Stimulated activated CD8-positive, alpha-beta memory T cell treated with anti-CD3 and anti-CD28 coated beads, Interleukin-7, amount 100 ng/mL, for 48 hours (primary cell): Measurements from ENCODE around the gene CEBPA.

Experiments
- DNase-seq, 2 donors: peaks; one replicate each; pipeline ENCODE4 v3.0.0-alpha.2; 2020; ENCODE audit warnings: low read depth in 1 of 2; ENCODE audit errors: extremely low read depth in 1 of 2

Gene CEBPA

GRCh38 chr19:33289261-33289660 is 13.1 kb downstream of the CEBPA start:
- DNase-seq = no peak

GRCh38 chr19:33288666-33289065 is 13.7 kb downstream of the CEBPA start:
- no peak for DNase-seq

GRCh38 chr19:33287927-33288326 is 14.4 kb downstream of the CEBPA start:
- DNase-seq = no peak

GRCh38 chr19:33287438-33287837 is 14.9 kb downstream of the CEBPA start:
- no peak for DNase-seq

GRCh38 chr19:33286899-33287298 is 15.4 kb downstream of the CEBPA start:
- no peak for DNase-seq

- no peak for DNase-seq
Measured at GRCh38 chr19:33285441-33285927, 16.9 kb downstream of the CEBPA start.

GRCh38 chr19:33284756-33285155 is 17.6 kb downstream of the CEBPA start:
- no peak for DNase-seq

GRCh38 chr19:33284146-33284643 is 18.1 kb downstream of the CEBPA start:
- no peak for DNase-seq

GRCh38 chr19:33283589-33283988 is 18.7 kb downstream of the CEBPA start:
- DNase-seq = no peak

- DNase-seq = no peak
Measured at GRCh38 chr19:33282036-33282671, 20.2 kb downstream of the CEBPA start.

- DNase-seq = no peak
Measured at GRCh38 chr19:33281296-33281926, 20.9 kb downstream of the CEBPA start.

GRCh38 chr19:33280351-33280921 is 21.9 kb downstream of the CEBPA start:
- DNase-seq = peak in 1 of 2 donors; percentile 44

GRCh38 chr19:33279430-33280350 is 22.6 kb downstream of the CEBPA start:
- DNase-seq = no peak

- DNase-seq = no peak
Measured at GRCh38 chr19:33278403-33279269, 23.7 kb downstream of the CEBPA start.

GRCh38 chr19:33278023-33278402 is 24.3 kb downstream of the CEBPA start:
- DNase-seq = no peak

- no peak for DNase-seq
Measured at GRCh38 chr19:33277434-33277833, 24.9 kb downstream of the CEBPA start.

GRCh38 chr19:33275933-33276619 is 26.3 kb downstream of the CEBPA start:
- no peak for DNase-seq

GRCh38 chr19:33275559-33275932 is 26.8 kb downstream of the CEBPA start:
- no peak for DNase-seq
